Ascending aorta (tissue), 2 donors: Measurements from ENCODE around the gene RPL39L. TPM values are rescaled to one million over a fixed set of nuclear protein-coding genes. Genes with fewer than 3 reads are reported as not detected.

Experiments used
- DNase-seq, 2 donors: peaks; one replicate each; pipeline ENCODE4 v3.0.0-alpha.2; 2019; ENCODE audit warnings: low spot score in 2 of 2
- H3K27ac ChIP-seq, 2 donors: fragments of 200-600 bp; sonication (generic); one replicate each; pipeline ENCODE4 v1.5.1; 2016 to 2017; ENCODE audit warnings: mild to moderate bottlenecking in 1 of 2
- H3K27me3 ChIP-seq: fragments of 200-600 bp; sonication (generic); one replicate; pipeline ENCODE4 v1.5.1; 2017
- H3K36me3 ChIP-seq, 2 donors: fragments of 200-600 bp; sonication (generic); one replicate each; pipeline ENCODE4 v1.5.1; 2016
- H3K4me1 ChIP-seq, 2 donors: fragments of 200-600 bp; sonication (generic); one replicate each; pipeline ENCODE4 v1.5.1; 2016 to 2017; ENCODE audit warnings: mild to moderate bottlenecking in 1 of 2
- H3K4me3 ChIP-seq, 2 donors: fragments of 200-600 bp; sonication (generic); one replicate each; pipeline ENCODE4 v1.5.1; 2016 to 2017; ENCODE audit warnings: mild to moderate bottlenecking in 1 of 2
- H3K9me3 ChIP-seq, 2 donors: fragments of 200-600 bp; sonication (generic); one replicate each; pipeline ENCODE4 v1.5.1; 2016
- CTCF ChIP-seq, 3 experiments: fragments of 200-600 bp in 2 of 3; fragments of 450-650 bp in 1 of 3; sonication (generic) in 2 of 3; IDR thresholded peaks; one replicate each; pipeline ENCODE4 v1.5.1; 2016 to 2019; ENCODE audit warnings: antibody characterized with exemption in 3 of 3, mild to moderate bottlenecking in 1 of 3, moderate library complexity in 1 of 3
- intact Hi-C: fragments of 100-400 bp; cut with DNase I; formaldehyde crosslinking; loops from one replicate; pipeline ENCODE4 v1.15.1; 2023
- total RNA-seq: library from RNA; depleted of rRNA; stranded (reverse); fragments of >200 nt; gene quantifications from one replicate; pipeline ENCODE4 v1.1.0, GENCODE V29; 2016

The RPL39L gene
- total RNA-seq, 1 donor from 2014 or later: 3.1 TPM

GRCh38 chr3:187110156-187110555, 29.1 kb downstream of the RPL39L start:
- H3K27me3 ChIP-seq: no peaks in the 10 kb centered on the region
- intact Hi-C loops: no loop called here
- H3K27ac ChIP-seq: peak overlapping the region; percentile 9 to 74
- no peak overlapping the region for H3K4me3 ChIP-seq
- H3K36me3 ChIP-seq: no peaks in the 10 kb centered on the region
- H3K4me1 ChIP-seq: peaks cover 7 to 25% of the 10 kb centered on the region in 2 donors
- DNase-seq: no peak
- TF ChIP-seq CTCF (IDR thresholded peaks at IDR 0.05): no peak
- no peaks in the 10 kb centered on the region for H3K9me3 ChIP-seq

GRCh38 chr3:187107989-187108388, 31.3 kb downstream of the RPL39L start:
- Histone ChIP-seq H3K27ac (peak overlapping the region; percentile 82 to 86), H3K4me3 (no peak overlapping the region), H3K4me1 (peaks cover 10 to 39% of the 10 kb centered on the region in 2 donors), H3K36me3 (no peaks in the 10 kb centered on the region), H3K27me3 (no peaks in the 10 kb centered on the region), H3K9me3 (no peaks in the 10 kb centered on the region)
- intact Hi-C loops: loop anchor here (2.0 kb wide), 1 partner anchor 31 kb away; the partner anchor contains the start of gene RPL39L
- TF ChIP-seq CTCF (IDR thresholded peaks at IDR 0.05): no peak
- peak in 1 of 2 donors; percentile 77 for DNase-seq

GRCh38 chr3:187105700-187106099, 33.6 kb downstream of the RPL39L start:
- Histone ChIP-seq H3K4me1 (peaks cover 18 to 53% of the 10 kb centered on the region in 2 donors), H3K27ac (peak overlapping the region; percentile 82 to 86), H3K9me3 (no peaks in the 10 kb centered on the region), H3K27me3 (no peaks in the 10 kb centered on the region), H3K36me3 (no peaks in the 10 kb centered on the region), H3K4me3 (no peak overlapping the region)
- intact Hi-C loops: no loop called here
- no peak for TF ChIP-seq CTCF (IDR thresholded peaks at IDR 0.05)
- no peak for DNase-seq

- DNase-seq: no peak
- TF ChIP-seq CTCF (IDR thresholded peaks at IDR 0.05): no peak
- Histone ChIP-seq H3K4me3 (peak overlapping the region; percentile 3 to 50), H3K9me3 (no peaks in the 10 kb centered on the region), H3K4me1 (peaks cover 18 to 53% of the 10 kb centered on the region in 2 donors), H3K27me3 (no peaks in the 10 kb centered on the region), H3K36me3 (no peaks in the 10 kb centered on the region), H3K27ac (peak overlapping the region; percentile 82 to 86)
- intact Hi-C loops: loop anchor here (5.0 kb wide), 1 partner anchor 128 kb away; no protein-coding TSS in a partner anchor
Measured at GRCh38 chr3:187104933-187105332, 34.4 kb downstream of the RPL39L start.

- Histone ChIP-seq H3K4me1 (peaks cover 18 to 52% of the 10 kb centered on the region in 2 donors), H3K4me3 (peak overlapping the region in 1 of 2 donors; percentile 50), H3K9me3 (no peaks in the 10 kb centered on the region), H3K27me3 (no peaks in the 10 kb centered on the region), H3K27ac (peak overlapping the region; percentile 82 to 86), H3K36me3 (no peaks in the 10 kb centered on the region)
- intact Hi-C loops: loop anchor here (5.0 kb wide), 1 partner anchor 127 kb away; no protein-coding TSS in a partner anchor
- DNase-seq: no peak
- TF ChIP-seq CTCF (IDR thresholded peaks at IDR 0.05): no peak
Measured at GRCh38 chr3:187104342-187104741, 35.0 kb downstream of the RPL39L start.
